ENCODE results near the gene TOR1A.
A peak's percentile ranks its signal among the peaks of the same experiment; 100 is the strongest.

TOR1A gene

DNA sequence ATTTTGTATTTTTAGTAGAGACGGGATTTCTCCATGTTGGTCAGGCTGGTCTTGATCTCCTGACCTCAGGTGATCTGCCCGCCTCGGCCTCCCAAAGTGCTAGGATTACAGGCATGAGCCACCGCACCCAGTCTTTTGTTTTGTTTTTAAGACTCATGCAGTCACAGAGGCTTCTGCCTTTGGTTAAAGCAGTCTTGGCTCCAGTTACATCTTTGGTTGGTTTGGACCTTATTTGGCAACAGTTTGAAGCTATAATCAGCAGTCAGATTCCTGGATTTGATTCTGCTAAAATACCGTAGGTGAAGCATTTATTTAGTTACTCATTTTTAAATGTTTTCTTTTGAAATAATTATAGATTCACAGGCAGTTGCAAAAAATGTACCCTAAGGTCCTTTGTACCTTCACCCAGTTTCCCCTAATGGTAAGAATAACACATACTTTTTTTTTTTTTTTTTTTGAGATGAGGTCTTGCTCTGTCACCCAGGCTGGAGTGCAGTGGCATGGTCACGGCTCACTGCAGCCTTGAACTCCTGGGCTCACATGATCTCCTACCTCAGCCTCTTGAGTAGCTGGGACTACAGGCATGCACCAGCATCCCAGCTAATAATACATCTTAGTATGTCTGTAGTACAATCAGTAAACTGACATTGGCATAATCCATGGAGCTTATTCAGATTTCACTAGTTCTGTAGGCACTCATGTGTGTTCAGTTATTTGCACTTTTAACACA is 27.1 kb upstream of the TOR1A start:
- Histone ChIP-seq H3K9me3 (ENCODE audit: insufficient read depth, low read length) (no peaks in the 10 kb centered on the region), H3K9ac (ENCODE audit: insufficient read length, low read depth) (no peak overlapping the region), H3K4me3 (ENCODE audit: insufficient read length, low read depth) (no peak overlapping the region), H3K27me3 (ENCODE audit: insufficient read depth, insufficient read length) (no peaks in the 10 kb centered on the region), H3K36me3 (ENCODE audit: insufficient read depth, insufficient read length, low read length) (peaks cover 36% of the 10 kb centered on the region), H3K4me1 (ENCODE audit: insufficient read depth, insufficient read length) (peaks cover 6% of the 10 kb centered on the region)
- DNase-seq (ENCODE audit: low read depth, low spot score), result no peak
- TF ChIP-seq SUZ12 (IDR thresholded peaks at IDR 0.05; ENCODE audit: extremely low read depth, insufficient read depth, insufficient read length) (no peak), YY1 (IDR thresholded peaks at IDR 0.05; ENCODE audit: insufficient read depth, insufficient read length) (no peak), ZNF274 (IDR thresholded peaks at IDR 0.05; ENCODE audit: low read depth, low read length) (no peak)

DNA sequence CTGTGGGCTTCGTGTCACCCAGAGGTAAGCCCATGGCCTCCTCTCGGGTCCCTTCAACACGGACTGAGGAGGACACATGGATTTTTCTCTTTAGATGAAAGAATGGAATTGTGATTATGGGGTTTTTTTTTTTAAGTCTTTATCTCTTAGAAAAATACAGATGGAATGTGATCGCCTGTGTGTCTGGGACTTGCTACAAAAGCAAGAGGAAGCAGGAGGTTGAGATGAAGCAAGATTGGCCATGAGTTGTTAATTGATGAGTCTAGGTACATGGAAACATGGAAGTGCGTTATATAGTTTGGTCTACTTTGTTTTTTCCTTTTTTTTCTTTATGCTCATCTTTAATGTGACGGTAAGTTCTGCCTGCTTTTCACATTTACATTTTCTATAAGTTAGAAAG is 26.0 kb upstream of the TOR1A start:
- no peak overlapping the region for H3K4me3 ChIP-seq (ENCODE audit: insufficient read length, low read depth)
- peaks cover 6% of the 10 kb centered on the region for H3K4me1 ChIP-seq (ENCODE audit: insufficient read depth, insufficient read length)
- H3K9me3 ChIP-seq (ENCODE audit: insufficient read depth, low read length), result no peaks in the 10 kb centered on the region
- DNase-seq (ENCODE audit: low read depth, low spot score), result no peak
- peaks cover 36% of the 10 kb centered on the region for H3K36me3 ChIP-seq (ENCODE audit: insufficient read depth, insufficient read length, low read length)
- no peak overlapping the region for H3K9ac ChIP-seq (ENCODE audit: insufficient read length, low read depth)
- no peak for TF ChIP-seq YY1 (IDR thresholded peaks at IDR 0.05; ENCODE audit: insufficient read depth, insufficient read length)
- TF ChIP-seq SUZ12 (IDR thresholded peaks at IDR 0.05; ENCODE audit: extremely low read depth, insufficient read depth, insufficient read length), result no peak
- TF ChIP-seq ZNF274 (IDR thresholded peaks at IDR 0.05; ENCODE audit: low read depth, low read length), result no peak
- H3K27me3 ChIP-seq (ENCODE audit: insufficient read depth, insufficient read length), result no peaks in the 10 kb centered on the region

GRCh38 chr9:129848712-129849441 is 24.9 kb upstream of the TOR1A start:
- Histone ChIP-seq H3K9ac (ENCODE audit: insufficient read length, low read depth) (peak overlapping the region; percentile 50), H3K4me3 (ENCODE audit: insufficient read length, low read depth) (no peak overlapping the region), H3K9me3 (ENCODE audit: insufficient read depth, low read length) (no peaks in the 10 kb centered on the region), H3K36me3 (ENCODE audit: insufficient read depth, insufficient read length, low read length) (peaks cover 32% of the 10 kb centered on the region), H3K4me1 (ENCODE audit: insufficient read depth, insufficient read length) (peaks cover 6% of the 10 kb centered on the region), H3K27me3 (ENCODE audit: insufficient read depth, insufficient read length) (no peaks in the 10 kb centered on the region)
- no peak for DNase-seq (ENCODE audit: low read depth, low spot score)
- TF ChIP-seq YY1 (IDR thresholded peaks at IDR 0.05; ENCODE audit: insufficient read depth, insufficient read length) (no peak), ZNF274 (IDR thresholded peaks at IDR 0.05; ENCODE audit: low read depth, low read length) (no peak), SUZ12 (IDR thresholded peaks at IDR 0.05; ENCODE audit: extremely low read depth, insufficient read depth, insufficient read length) (no peak)

- no peak overlapping the region for H3K4me3 ChIP-seq (ENCODE audit: insufficient read length, low read depth)
- TF ChIP-seq YY1 (IDR thresholded peaks at IDR 0.05; ENCODE audit: insufficient read depth, insufficient read length) (no peak), ZNF274 (IDR thresholded peaks at IDR 0.05; ENCODE audit: low read depth, low read length) (no peak), SUZ12 (IDR thresholded peaks at IDR 0.05; ENCODE audit: extremely low read depth, insufficient read depth, insufficient read length) (no peak)
- H3K4me1 ChIP-seq (ENCODE audit: insufficient read depth, insufficient read length), result peaks cover 13% of the 10 kb centered on the region
- DNase-seq (ENCODE audit: low read depth, low spot score), result no peak
- H3K9me3 ChIP-seq (ENCODE audit: insufficient read depth, low read length), result no peaks in the 10 kb centered on the region
- H3K27me3 ChIP-seq (ENCODE audit: insufficient read depth, insufficient read length), result no peaks in the 10 kb centered on the region
- H3K36me3 ChIP-seq (ENCODE audit: insufficient read depth, insufficient read length, low read length), result peaks cover 9% of the 10 kb centered on the region
- no peak overlapping the region for H3K9ac ChIP-seq (ENCODE audit: insufficient read length, low read depth)
Measured at GRCh38 chr9:129845373-129845772, 21.4 kb upstream of the TOR1A start.

- Histone ChIP-seq H3K4me1 (ENCODE audit: insufficient read depth, insufficient read length) (peaks cover 21% of the 10 kb centered on the region), H3K9me3 (ENCODE audit: insufficient read depth, low read length) (no peaks in the 10 kb centered on the region), H3K4me3 (ENCODE audit: insufficient read length, low read depth) (no peak overlapping the region), H3K27me3 (ENCODE audit: insufficient read depth, insufficient read length) (no peaks in the 10 kb centered on the region), H3K9ac (ENCODE audit: insufficient read length, low read depth) (no peak overlapping the region), H3K36me3 (ENCODE audit: insufficient read depth, insufficient read length, low read length) (peaks cover 11% of the 10 kb centered on the region)
- no peak for DNase-seq (ENCODE audit: low read depth, low spot score)
- no peak for TF ChIP-seq ZNF274 (IDR thresholded peaks at IDR 0.05; ENCODE audit: low read depth, low read length)
Measured at GRCh38 chr9:129841071-129841470, 17.1 kb upstream of the TOR1A start.

DNA sequence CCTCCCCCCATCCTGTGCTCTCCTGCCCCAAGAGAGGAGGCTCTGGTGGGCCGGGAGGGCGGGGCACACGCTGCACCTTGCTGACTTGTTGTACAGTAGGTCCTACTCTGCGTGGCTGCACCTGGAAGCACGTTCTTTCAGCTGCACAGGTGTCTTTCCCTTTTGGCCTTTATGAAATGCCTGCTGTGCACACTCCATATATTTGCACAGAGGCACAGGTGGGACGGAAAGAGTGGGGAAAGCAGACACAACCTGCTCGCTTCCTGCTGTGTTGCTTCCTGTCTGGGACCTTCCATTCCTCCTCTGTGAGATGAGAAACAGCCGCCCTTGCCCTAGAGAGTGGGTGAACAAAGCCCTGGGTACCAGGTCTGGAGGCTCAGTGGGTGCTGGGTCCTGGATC is 16.1 kb upstream of the TOR1A start:
- Histone ChIP-seq H3K9me3 (ENCODE audit: insufficient read depth, low read length) (no peaks in the 10 kb centered on the region), H3K27me3 (ENCODE audit: insufficient read depth, insufficient read length) (no peaks in the 10 kb centered on the region), H3K4me1 (ENCODE audit: insufficient read depth, insufficient read length) (peaks cover 21% of the 10 kb centered on the region), H3K9ac (ENCODE audit: insufficient read length, low read depth) (no peak overlapping the region), H3K36me3 (ENCODE audit: insufficient read depth, insufficient read length, low read length) (peaks cover 11% of the 10 kb centered on the region), H3K4me3 (ENCODE audit: insufficient read length, low read depth) (no peak overlapping the region)
- TF ChIP-seq YY1 (IDR thresholded peaks at IDR 0.05; ENCODE audit: insufficient read depth, insufficient read length) (no peak), SUZ12 (IDR thresholded peaks at IDR 0.05; ENCODE audit: extremely low read depth, insufficient read depth, insufficient read length) (no peak), ZNF274 (IDR thresholded peaks at IDR 0.05; ENCODE audit: low read depth, low read length) (no peak)
- DNase-seq (ENCODE audit: low read depth, low spot score), result no peak

DNA sequence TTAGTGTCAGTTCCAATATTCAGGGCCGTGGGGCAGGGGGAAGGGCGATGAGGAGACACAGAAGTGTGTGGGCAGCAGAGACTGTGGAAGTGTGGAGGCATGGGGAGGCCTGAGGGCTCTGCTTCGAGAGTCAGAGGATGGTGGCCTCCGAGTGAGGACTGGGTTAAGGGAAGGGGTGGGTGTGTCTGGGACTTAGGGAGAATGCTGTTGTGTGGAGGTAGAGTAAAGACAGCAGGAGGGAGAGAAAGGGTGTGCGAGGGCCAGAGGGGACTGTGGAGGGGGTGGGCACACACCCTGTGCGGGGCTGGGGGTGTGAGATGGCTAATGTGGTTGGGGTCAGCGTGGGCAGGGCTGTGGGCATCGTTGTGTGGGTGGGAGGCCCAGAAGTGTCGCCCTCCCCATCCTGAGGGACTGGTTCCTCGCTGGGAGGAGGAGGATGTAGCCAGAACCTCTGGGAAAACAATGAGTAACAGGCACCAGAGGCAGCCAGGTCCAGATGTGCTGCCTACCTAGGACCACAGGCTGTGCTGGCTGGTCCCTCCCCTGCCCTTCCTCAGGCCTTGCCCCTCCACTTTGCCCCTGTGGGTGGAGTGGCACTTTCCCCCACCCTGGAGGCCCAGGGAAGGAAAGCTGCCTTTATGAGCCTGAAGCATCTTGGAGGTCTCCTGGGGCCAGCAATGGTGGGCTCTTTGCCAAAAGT is 15.5 kb upstream of the TOR1A start:
- Histone ChIP-seq H3K9me3 (ENCODE audit: insufficient read depth, low read length) (no peaks in the 10 kb centered on the region), H3K4me3 (ENCODE audit: insufficient read length, low read depth) (no peak overlapping the region), H3K36me3 (ENCODE audit: insufficient read depth, insufficient read length, low read length) (peaks cover 11% of the 10 kb centered on the region), H3K4me1 (ENCODE audit: insufficient read depth, insufficient read length) (peaks cover 21% of the 10 kb centered on the region), H3K9ac (ENCODE audit: insufficient read length, low read depth) (no peak overlapping the region), H3K27me3 (ENCODE audit: insufficient read depth, insufficient read length) (peaks cover under 1% of the 10 kb centered on the region)
- TF ChIP-seq ZNF274 (IDR thresholded peaks at IDR 0.05; ENCODE audit: low read depth, low read length) (no peak), YY1 (IDR thresholded peaks at IDR 0.05; ENCODE audit: insufficient read depth, insufficient read length) (no peak), SUZ12 (IDR thresholded peaks at IDR 0.05; ENCODE audit: extremely low read depth, insufficient read depth, insufficient read length) (no peak)
- DNase-seq (ENCODE audit: low read depth, low spot score), result no peak

Measured in NT2/D1 (cell line).